Activated CD4-positive, alpha-beta T cell treated with anti-CD3 and anti-CD28 coated beads for 36 hours (primary cell): ENCODE data around the gene CENPA. TPM values are rescaled to one million over a fixed set of nuclear protein-coding genes. Genes with fewer than 3 reads are reported as not detected.

Source experiments
- ATAC-seq: fragments of 200-7000 bp; cut with Tn5 transposase; one replicate; pipeline ENCODE4 v1.10.0; 2021; ENCODE audit warnings: mild to moderate bottlenecking, moderate library complexity
- CTCF ChIA-PET: fragments of 350-600 bp; sonication (Branson Sonifier 250); formaldehyde crosslinking; loops from one replicate; lab custom pipeline; 2021; ENCODE audit warnings: antibody characterized with exemption; lab: Charles Lee
- POLR2A ChIA-PET: fragments of 350-600 bp; sonication (Branson Sonifier 250); formaldehyde crosslinking; loops from one replicate; lab custom pipeline; 2021; ENCODE audit warnings: antibody characterized with exemption, inconsistent platforms; lab: Charles Lee
- DNase-seq: peaks from one replicate; pipeline ENCODE4 v3.0.0-alpha.2; 2020
- H3K27ac Mint-ChIP-seq: one replicate; pipeline ENCODE4 v1.8.0; 2021; ENCODE audit warnings: mixed read lengths
- H3K27me3 Mint-ChIP-seq: one replicate; pipeline ENCODE4 v1.8.0; 2021; ENCODE audit warnings: mixed read lengths
- H3K36me3 Mint-ChIP-seq: one replicate; pipeline ENCODE4 v1.8.0; 2021; ENCODE audit warnings: low read depth, mixed read lengths
- H3K4me1 Mint-ChIP-seq: one replicate; pipeline ENCODE4 v1.8.0; 2021; ENCODE audit warnings: mixed read lengths
- H3K4me3 Mint-ChIP-seq: one replicate; pipeline ENCODE4 v1.8.0; 2021; ENCODE audit warnings: mild to moderate bottlenecking, moderate library complexity, mixed read lengths
- H3K9me3 Mint-ChIP-seq: one replicate; pipeline ENCODE4 v1.8.0; 2021; ENCODE audit warnings: low read depth, mixed read lengths
- intact Hi-C, 2 experiments: fragments of 100-400 bp; cut with DNase I in 1 of 2; cut with micrococcal nuclease in 1 of 2; formaldehyde crosslinking; loops; one replicate each; pipeline versions ENCODE4 v1.14.2 to v1.15.1; 2022 to 2024; cut with DNase I, micrococcal nuclease
- total RNA-seq, 2 experiments: library from RNA; stranded (reverse); gene quantifications; one replicate each; pipeline ENCODE4 v1.2.3, GENCODE V29; 2021

The CENPA gene
- total RNA-seq, 2 experiments from 2014 or later: 37.0 to 38.0 TPM

DNA sequence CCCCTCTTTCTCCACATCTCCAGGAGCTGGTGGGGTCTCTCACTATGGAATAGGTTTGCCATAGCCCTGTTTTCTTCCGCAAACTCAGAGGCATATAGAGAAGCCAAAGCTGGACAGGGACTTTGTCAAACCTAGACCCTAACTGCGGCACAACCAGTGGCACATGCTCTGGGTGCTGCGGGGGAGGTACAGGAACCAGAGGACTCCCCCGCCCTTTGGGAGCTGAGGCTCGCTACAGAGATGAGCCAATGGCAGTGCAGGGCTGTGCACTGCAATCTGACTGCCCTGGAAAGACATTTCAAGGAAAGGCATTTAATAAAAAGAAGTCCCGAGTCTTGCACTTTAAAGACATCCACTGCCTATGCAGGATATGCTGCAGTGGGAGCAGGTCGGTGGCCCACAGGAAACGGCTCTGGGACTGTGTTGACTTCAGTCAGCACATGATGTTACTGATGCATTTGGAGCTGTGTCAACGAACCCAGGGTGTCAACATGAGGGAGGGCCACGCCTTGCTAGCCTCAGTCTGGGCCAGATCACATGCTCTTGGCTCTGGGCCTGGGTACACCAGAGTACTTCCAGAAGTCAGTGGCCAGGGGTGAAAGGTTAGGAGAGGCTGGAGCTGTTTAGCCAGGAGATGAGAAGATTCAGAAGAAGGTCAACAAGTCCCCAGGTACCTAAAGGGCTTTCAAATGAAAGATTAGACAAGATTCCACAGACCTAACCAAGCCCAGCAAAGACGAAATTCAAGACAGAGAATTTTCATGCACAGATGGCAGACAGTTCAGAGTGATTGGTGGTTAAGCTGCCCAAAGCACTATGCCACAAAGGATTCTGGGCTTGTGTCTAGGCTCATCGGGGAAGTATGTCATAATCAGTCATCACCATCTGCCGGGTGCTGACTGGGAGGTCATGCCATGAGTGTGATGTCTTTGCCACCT, 13.5 kb upstream of the CENPA start:
- Mint-ChIP-seq H3K36me3 (peaks cover 14% of the 10 kb centered on the region), H3K27ac (peak overlapping the region; percentile 49), H3K9me3 (no peaks in the 10 kb centered on the region), H3K27me3 (no peaks in the 10 kb centered on the region), H3K4me3 (no peak overlapping the region), H3K4me1 (peaks cover 41% of the 10 kb centered on the region)
- ATAC-seq: peak; percentile 77
- POLR2A ChIA-PET: no interaction called here
- intact Hi-C loops: no loop called here
- CTCF ChIA-PET: interaction anchor here (0.7 to 1.3 kb wide), 3 partner anchors 10 to 74 kb away, joined by 4 read pairs; no protein-coding TSS in a partner anchor
- DNase-seq: peak; percentile 55

GRCh38 chr2:26776195-26776800, 9.6 kb upstream of the CENPA start:
- intact Hi-C loops: no loop called here
- no peak for ATAC-seq
- peaks cover 30% of the 10 kb centered on the region for H3K4me1 Mint-ChIP-seq
- POLR2A ChIA-PET: no interaction called here
- H3K4me3 Mint-ChIP-seq: no peak overlapping the region
- peak overlapping the region; percentile 47 for H3K27ac Mint-ChIP-seq
- CTCF ChIA-PET: no interaction called here
- H3K36me3 Mint-ChIP-seq: peaks cover 34% of the 10 kb centered on the region
- no peaks in the 10 kb centered on the region for H3K9me3 Mint-ChIP-seq
- no peak for DNase-seq
- H3K27me3 Mint-ChIP-seq: no peaks in the 10 kb centered on the region

DNA sequence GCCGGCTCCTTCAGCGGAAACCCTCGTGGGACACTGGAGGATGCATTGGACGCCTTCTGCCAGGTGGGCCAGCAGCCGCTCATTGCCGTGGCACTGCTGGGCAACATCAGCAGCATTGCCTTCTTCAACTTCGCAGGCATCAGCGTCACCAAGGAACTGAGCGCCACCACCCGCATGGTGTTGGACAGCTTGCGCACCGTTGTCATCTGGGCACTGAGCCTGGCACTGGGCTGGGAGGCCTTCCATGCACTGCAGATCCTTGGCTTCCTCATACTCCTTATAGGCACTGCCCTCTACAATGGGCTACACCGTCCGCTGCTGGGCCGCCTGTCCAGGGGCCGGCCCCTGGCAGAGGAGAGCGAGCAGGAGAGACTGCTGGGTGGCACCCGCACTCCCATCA, 7.8 kb upstream of the CENPA start:
- ChIA-PET CTCF (interaction anchor here (0.5 to 0.6 kb wide), 2 partner anchors 33 to 43 kb away, joined by 3 read pairs; no protein-coding TSS in a partner anchor), POLR2A (no interaction called here)
- Mint-ChIP-seq H3K9me3 (no peaks in the 10 kb centered on the region), H3K27me3 (no peaks in the 10 kb centered on the region), H3K4me3 (no peak overlapping the region), H3K27ac (peak overlapping the region; percentile 56), H3K4me1 (peaks cover 12% of the 10 kb centered on the region), H3K36me3 (peaks cover 34% of the 10 kb centered on the region)
- intact Hi-C loops: no loop called here
- DNase-seq (no peak), ATAC-seq (no peak)

DNA sequence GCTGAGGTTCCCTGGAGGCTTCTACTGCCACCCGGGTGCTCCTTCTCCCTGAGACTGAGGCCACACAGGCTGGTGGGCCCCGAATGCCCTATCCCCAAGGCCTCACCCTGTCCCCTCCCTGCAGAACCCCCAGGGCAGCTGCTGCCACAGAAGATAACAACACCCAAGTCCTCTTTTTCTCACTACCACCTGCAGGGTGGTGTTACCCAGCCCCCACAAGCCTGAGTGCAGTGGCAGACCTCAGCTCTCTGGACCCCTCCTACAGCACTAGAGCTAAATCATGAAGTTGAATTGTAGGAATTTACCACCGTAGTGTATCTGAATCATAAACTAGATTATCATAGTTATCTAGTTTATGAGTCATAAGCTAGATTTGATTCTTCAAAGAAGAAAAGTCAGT, 7.3 kb upstream of the CENPA start:
- CTCF ChIA-PET: interaction anchor here (0.5 to 0.8 kb wide), 3 partner anchors 34 to 67 kb away, joined by 3 read pairs; no protein-coding TSS in a partner anchor
- H3K27ac Mint-ChIP-seq: peak overlapping the region; percentile 56
- peak; percentile 85 for ATAC-seq

GRCh38 chr2:26780203-26780760, 5.6 kb upstream of the CENPA start:
- CTCF ChIA-PET: interaction anchor here (0.6 kb wide), 1 partner anchor 291 kb away, joined by 3 read pairs; the partner anchor contains the start of gene OST4

More for the DNA sequence above, 7.3 kb upstream of the CENPA start:
- no peaks in the 10 kb centered on the region for H3K27me3 Mint-ChIP-seq
- no peaks in the 10 kb centered on the region for H3K9me3 Mint-ChIP-seq
- peaks cover 12% of the 10 kb centered on the region for H3K4me1 Mint-ChIP-seq
- POLR2A ChIA-PET: no interaction called here
- intact Hi-C loops: no loop called here
- H3K36me3 Mint-ChIP-seq: peaks cover 34% of the 10 kb centered on the region
- DNase-seq: no peak
- H3K4me3 Mint-ChIP-seq: no peak overlapping the region

DNA sequence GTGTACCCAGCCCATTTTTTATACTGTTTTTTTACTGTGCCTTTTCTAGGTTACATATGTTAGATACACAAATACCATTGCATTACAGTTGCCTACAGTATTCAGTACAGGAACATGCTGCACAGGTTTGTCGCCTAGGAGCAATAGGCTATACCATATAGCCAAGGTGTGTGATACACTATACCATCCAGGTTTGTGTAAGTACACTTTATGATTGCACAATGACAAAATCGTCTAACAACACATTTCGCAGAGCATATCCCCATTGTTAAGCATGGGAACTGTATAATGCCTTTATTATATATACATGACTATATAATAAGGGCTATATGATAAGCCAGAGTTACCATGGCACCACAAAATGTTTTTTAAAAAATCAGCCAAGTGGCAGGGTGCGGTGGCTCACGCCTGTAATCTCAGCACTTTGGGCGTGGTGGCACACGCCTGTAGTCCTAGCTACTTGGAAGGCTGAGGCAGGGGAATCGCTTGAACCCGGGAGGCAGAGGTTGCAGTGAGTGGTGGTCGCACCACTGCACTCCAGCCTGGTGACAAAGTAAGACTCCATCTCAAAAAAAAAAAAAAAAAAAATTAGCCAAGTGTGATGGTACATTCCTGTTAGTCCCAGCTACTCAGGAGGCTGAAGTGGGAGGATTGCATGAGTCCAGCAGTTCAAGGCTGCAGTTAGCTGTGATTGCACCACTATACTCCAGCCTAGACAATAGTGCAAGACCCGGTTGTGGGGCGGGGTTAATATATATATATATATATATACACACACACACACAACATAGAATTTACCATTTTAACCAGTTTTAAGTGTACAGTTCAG, 2.8 kb upstream of the CENPA start:
- Mint-ChIP-seq H3K4me1 (peaks cover 28% of the 10 kb centered on the region), H3K27ac (no peak overlapping the region), H3K4me3 (no peak overlapping the region), H3K9me3 (no peaks in the 10 kb centered on the region), H3K36me3 (peaks cover 32% of the 10 kb centered on the region), H3K27me3 (peaks cover 4% of the 10 kb centered on the region)
- ATAC-seq (no peak), DNase-seq (no peak)
- CTCF ChIA-PET: interaction anchor here (1.0 to 1.2 kb wide), 3 partner anchors 11 to 17 kb away, joined by 3 to 4 read pairs (median 4); no protein-coding TSS in a partner anchor
- intact Hi-C loops: no loop called here
- POLR2A ChIA-PET: no interaction called here

More at GRCh38 chr2:26780203-26780760, 5.6 kb upstream of the CENPA start:
- POLR2A ChIA-PET: no interaction called here
- no peak overlapping the region for H3K4me3 Mint-ChIP-seq
- peak overlapping the region; percentile 19 for H3K27ac Mint-ChIP-seq
- H3K27me3 Mint-ChIP-seq: no peaks in the 10 kb centered on the region
- intact Hi-C loops: no loop called here
- H3K36me3 Mint-ChIP-seq: peaks cover 34% of the 10 kb centered on the region
- DNase-seq: no peak
- peaks cover 16% of the 10 kb centered on the region for H3K4me1 Mint-ChIP-seq
- no peak for ATAC-seq
- no peaks in the 10 kb centered on the region for H3K9me3 Mint-ChIP-seq

GRCh38 chr2:26784570-26785234, 1.2 kb upstream of the CENPA start:
- CTCF ChIA-PET: no interaction called here
- intact Hi-C loops: loop anchor here (1.0 to 5.0 kb wide), 8 partner anchors 20 to 704 kb away; partner anchors contain the start of genes SLC35F6 (in 2 of the 2), ADGRF3 (in 1 of the 2), AGBL5 (in 1 of the 2) and ATRAID (in 1 of the 2)
- Mint-ChIP-seq H3K9me3 (no peaks in the 10 kb centered on the region), H3K27me3 (peaks cover 7% of the 10 kb centered on the region), H3K27ac (no peak overlapping the region), H3K4me1 (peaks cover 16% of the 10 kb centered on the region), H3K4me3 (peak overlapping the region; percentile 80), H3K36me3 (peaks cover 34% of the 10 kb centered on the region)
- ATAC-seq: no peak
- no peak for DNase-seq
- POLR2A ChIA-PET: no interaction called here

GRCh38 chr2:26786207-26787028, 562 bp downstream of the CENPA start:
- ChIA-PET CTCF (interaction anchor here (0.6 to 1.1 kb wide), 3 partner anchors 60 to 434 kb away, joined by 3 read pairs; no protein-coding TSS in a partner anchor), POLR2A (interaction anchor here (0.6 to 1.0 kb wide), 2 partner anchors 56 to 60 kb away, joined by 3 read pairs; no protein-coding TSS in a partner anchor)
- H3K4me3 Mint-ChIP-seq: peak overlapping the region; percentile 80
- ATAC-seq (peak; percentile 0), DNase-seq (peak; percentile 50)
- H3K4me1 Mint-ChIP-seq: peaks cover 16% of the 10 kb centered on the region
- peaks cover 7% of the 10 kb centered on the region for H3K27me3 Mint-ChIP-seq
- intact Hi-C loops: loop anchor here in 1 of 2 experiments (2.0 to 5.0 kb wide), 2 partner anchors 284 to 439 kb away; partner anchors contain the start of genes ADGRF3, OST4 and SELENOI
- H3K27ac Mint-ChIP-seq: peak overlapping the region; percentile 8
- H3K36me3 Mint-ChIP-seq: peaks cover 31% of the 10 kb centered on the region
- H3K9me3 Mint-ChIP-seq: peaks cover 5% of the 10 kb centered on the region

DNA sequence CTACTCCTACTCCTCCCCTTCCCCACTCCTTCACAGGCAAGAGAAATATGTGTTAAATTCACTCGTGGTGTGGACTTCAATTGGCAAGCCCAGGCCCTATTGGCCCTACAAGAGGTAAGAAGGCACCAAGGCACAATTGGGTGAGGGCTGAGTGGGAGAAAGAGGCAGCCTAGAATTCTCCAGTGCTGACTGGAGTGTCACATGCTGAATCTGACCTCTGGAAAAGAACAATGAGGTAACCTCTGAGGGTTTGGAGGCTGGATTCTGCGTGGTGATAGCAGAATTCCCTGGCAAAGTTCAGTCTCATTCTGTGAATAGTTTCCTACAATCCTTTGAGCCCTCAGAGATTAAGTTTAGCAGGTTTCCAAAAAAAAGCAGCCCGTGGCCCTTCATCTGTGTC, 6.9 kb downstream of the CENPA start:
- ATAC-seq (no peak), DNase-seq (no peak)
- Mint-ChIP-seq H3K4me1 (peaks cover 3% of the 10 kb centered on the region), H3K9me3 (peaks cover 5% of the 10 kb centered on the region), H3K36me3 (peaks cover 62% of the 10 kb centered on the region), H3K4me3 (no peak overlapping the region), H3K27ac (no peak overlapping the region), H3K27me3 (peaks cover 6% of the 10 kb centered on the region)
- ChIA-PET POLR2A (no interaction called here), CTCF (interaction anchor here (1.0 kb wide), 1 partner anchor 19 kb away, joined by 3 read pairs; no protein-coding TSS in a partner anchor)
- intact Hi-C loops: no loop called here
